ENCODE results near the gene SEC14L2.

The SEC14L2 gene

GRCh38 chr22:30408388-30409102, 11.7 kb downstream of the SEC14L2 start:
- DNase-seq = peak; percentile 63

- no peak for DNase-seq
These were observed 15.0 kb downstream of the SEC14L2 start for GRCh38 chr22:30411780-30412179.

GRCh38 chr22:30413001-30413400, 16.2 kb downstream of the SEC14L2 start:
- no peak for DNase-seq

DNA sequence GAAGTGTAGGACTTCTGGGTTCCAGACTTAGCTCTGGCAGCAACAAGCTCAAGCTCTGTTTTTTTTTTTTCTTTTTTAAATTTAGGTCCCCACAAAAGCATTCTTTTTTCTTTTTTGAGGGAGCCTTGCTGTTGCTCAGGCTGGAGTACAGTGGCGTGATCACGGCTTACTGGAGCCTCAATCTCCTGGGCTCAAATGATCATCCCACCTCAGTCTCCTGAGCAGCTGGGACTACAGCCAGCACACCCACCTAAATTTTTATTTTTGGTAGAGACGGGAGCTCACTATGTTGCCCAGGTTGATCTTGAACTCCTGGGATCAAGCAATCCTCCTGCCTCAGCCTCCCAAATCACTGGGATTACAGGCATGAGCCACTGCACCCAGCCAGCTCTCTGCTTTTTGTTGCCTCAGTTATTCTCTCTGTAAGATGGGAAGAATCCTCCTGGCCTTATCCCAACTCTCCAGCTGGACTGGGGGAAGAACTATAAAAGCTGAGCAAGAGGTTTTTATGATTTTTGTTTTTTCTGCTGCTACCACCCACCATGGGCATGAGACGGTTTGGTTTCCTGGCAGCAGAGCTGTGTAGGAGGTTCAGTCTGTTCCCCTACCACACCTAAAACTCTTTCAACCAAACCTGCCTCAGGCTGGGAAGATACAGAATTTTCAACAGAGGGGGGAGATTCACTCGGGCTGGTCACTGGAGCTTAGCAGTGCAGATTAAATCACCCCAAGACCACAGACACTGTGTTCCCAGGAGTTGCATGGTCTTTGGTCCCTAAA, 17.1 kb downstream of the SEC14L2 start:
- no peak for DNase-seq

- DNase-seq = no peak
These were observed 17.8 kb downstream of the SEC14L2 start for GRCh38 chr22:30414525-30415047.

DNA sequence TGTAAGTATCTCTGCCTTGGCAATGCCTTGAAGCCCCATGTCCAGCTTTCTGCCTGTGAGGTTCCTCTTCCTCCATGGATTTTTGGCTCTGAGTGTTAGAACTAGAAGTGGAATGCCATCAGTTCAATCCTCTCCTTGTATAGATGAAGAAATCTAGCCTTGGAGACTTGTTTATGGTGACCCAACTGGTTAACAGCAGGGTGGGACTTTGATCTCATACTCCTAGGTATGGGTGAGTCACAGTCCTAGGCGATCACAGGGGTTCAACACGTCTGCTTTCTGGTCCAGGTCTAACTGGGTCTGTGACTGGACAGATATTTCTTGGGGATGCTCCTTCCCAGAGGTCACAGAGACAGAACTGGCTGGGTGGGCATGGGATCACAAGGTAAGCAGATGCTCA, 19.6 kb downstream of the SEC14L2 start:
- DNase-seq = no peak

GRCh38 chr22:30416837-30417236, 20.0 kb downstream of the SEC14L2 start:
- DNase-seq = no peak

DNA sequence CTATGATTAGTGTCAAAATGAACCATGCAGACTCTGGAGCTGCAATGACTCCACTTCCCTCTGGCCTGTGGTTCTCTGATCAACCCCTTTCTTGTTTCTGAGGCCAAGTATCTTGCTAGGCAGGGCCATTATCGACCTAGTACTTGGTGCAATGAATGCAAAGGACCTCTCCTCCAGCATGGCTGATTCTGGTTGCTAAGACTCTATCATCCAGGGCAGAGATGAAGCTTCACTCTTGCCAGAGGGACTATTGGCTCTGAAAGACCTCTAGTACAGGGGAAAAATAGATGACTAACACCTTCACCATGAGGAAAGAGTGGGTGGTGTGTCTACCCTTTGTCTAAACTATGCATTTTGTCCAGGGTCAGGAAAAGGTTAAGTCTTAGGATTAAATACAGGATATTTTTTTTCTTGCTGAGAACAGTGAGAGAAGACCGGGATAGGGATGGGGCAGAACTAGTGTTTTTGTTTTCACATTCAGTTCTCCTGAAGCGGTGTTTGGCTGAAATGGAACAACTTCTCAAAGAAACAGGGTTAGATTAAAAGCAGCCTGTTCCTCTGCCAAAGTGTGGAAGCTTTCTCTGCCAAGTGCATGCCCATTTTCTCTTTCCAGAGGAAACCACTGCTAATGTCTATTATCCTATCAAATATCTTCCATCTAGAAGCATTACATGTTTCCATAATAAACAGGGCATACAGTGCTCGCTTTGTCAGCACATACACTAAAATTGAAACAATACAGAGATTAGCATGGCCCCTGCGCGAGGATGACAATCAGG, 23.7 kb downstream of the SEC14L2 start:
- DNase-seq = peak; percentile 67

- DNase-seq = peak; percentile 98
These were observed 25.1 kb downstream of the SEC14L2 start for GRCh38 chr22:30421695-30422480.

GRCh38 chr22:30422481-30423300, 25.9 kb downstream of the SEC14L2 start:
- peak; percentile 85 for DNase-seq

GRCh38 chr22:30423301-30423958, 26.6 kb downstream of the SEC14L2 start:
- no peak for DNase-seq

- DNase-seq = peak; percentile 100
These were observed 27.2 kb downstream of the SEC14L2 start for GRCh38 chr22:30423959-30424533.

GRCh38 chr22:30424534-30425326, 27.9 kb downstream of the SEC14L2 start:
- DNase-seq = peak; percentile 70

- DNase-seq = peak; percentile 75
These were observed 28.5 kb downstream of the SEC14L2 start for GRCh38 chr22:30425327-30425615.

GRCh38 chr22:30425616-30426387, 29.0 kb downstream of the SEC14L2 start, which contains the start of gene MTFP1:
Gene MTFP1, plus strand, starts transcription at chr22:30425768. Its CDS starts 112 bp downstream, at chr22:30425880.
- peak; percentile 58 for DNase-seq

DNA sequence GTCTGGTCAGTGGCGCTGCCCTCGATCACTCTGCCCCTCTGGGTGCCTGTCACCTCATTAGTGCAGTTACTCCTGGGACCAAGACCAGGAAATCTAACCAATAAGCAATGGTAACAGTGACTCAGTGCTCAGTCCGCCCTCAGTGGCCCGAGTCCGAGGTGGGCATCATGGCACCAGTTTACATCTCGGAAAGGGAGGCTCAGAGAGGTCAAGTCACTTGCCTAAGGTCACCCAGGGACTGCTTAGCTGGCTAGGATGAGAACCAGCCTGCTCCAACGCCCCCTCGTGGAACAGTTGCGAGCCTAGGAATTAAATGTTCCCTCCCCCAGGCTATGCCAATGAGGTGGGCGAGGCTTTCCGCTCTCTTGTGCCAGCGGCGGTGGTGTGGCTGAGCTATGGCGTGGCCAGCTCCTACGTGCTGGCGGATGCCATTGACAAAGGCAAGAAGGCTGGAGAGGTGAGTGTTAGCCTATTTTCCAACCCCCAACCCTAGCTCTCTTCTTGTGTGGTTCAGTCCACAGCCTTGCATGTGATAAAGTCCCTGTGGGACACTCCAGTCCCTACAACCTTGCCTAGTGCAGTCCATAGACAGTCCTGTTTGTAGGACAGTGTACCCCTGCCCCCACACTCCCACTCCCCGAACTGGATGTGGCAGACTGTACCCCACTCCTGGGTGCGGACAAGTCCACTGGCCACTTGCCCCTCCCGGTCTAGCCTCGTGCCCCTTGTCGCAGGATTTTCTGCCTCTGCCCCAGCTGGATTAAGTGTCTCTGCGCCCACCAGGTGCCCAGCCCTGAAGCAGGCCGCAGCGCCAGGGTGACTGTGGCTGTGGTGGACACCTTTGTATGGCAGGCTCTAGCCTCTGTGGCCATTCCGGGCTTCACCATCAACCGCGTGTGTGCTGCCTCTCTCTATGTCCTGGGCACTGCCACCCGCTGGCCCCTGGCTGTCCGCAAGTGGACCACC, 29.9 kb downstream of the SEC14L2 start:
- DNase-seq = peak; percentile 97

- DNase-seq = peak; percentile 40
These were observed 31.1 kb downstream of the SEC14L2 start for GRCh38 chr22:30427871-30428270.

DNA sequence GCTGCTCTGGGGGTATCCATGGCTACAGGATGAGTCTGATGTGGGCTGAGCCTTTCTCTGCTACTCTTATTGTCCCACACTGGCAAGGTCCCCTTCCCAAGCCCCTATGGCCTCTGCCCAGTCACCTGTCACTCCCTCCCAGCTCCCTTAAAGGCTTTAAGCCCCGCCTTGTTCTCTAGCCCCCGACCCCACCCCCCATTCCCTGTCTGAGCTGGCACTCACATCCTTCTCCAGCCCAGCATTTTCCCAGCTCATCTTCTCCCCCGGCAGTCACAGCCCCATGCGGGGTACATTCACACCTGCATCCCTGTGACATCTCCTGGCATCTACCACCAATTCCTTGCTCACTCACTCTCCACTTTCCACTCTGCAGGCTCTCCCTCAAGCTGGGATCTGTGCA, 33.1 kb downstream of the SEC14L2 start:
- DNase-seq = no peak

Measured in hematopoietic multipotent progenitor cell treated with erythropoietin and hydrocortisone succinate and interleukin-3 and kit ligand, for 8 days (in vitro differentiated cells).